NCI-H82 treated with DMSO at 0.1 percent for 48 hours (cell line): ENCODE measurements around the gene ALDH3B2.
"Not testable (repeated sequence)": the region's sequence is repeated elsewhere in the genome, so short reads cannot be mapped to it uniquely, and the experiment has no call there.

Experiments used
- DNase-seq: peaks from one replicate; lab custom pipeline; 2025; ENCODE audit not compliant: unreplicated experiment; lab: John Stamatoyannopoulos, UW

The ALDH3B2 gene

DNA sequence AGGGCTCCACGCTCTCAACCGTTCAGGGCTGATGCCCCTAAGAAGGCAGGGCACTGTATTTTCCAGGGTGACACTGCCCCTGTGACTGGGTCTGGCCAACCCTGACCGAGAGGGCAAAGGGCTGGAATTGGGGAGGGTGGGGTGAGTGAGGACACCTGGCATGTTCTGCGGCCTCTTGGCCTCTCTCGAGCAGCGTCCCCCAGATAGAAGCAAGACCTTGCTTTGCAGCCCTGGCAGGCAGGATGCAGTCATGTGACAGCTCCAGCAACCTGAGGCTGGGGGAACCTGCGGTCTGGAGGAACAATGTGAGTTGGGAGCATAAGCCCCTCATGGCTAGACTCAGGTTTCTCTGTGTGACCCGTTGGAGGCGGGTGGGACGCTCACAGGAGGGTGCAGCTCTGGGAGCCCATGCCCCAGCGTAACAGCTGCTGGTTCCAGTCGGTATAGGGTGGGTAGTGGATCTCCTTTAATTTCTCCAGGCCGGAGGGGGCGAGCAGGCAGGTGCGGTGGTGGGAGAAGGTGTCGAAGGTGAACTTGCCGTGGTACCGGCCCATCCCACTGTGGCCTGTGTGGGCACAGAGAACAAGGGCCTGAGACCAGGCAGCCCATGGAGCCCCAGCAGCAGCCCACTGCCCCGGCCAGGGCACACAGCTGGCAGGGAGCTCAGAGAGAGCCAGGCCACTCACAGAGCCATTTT is 11.4 kb downstream of the ALDH3B2 start:
- no peak for DNase-seq

DNA sequence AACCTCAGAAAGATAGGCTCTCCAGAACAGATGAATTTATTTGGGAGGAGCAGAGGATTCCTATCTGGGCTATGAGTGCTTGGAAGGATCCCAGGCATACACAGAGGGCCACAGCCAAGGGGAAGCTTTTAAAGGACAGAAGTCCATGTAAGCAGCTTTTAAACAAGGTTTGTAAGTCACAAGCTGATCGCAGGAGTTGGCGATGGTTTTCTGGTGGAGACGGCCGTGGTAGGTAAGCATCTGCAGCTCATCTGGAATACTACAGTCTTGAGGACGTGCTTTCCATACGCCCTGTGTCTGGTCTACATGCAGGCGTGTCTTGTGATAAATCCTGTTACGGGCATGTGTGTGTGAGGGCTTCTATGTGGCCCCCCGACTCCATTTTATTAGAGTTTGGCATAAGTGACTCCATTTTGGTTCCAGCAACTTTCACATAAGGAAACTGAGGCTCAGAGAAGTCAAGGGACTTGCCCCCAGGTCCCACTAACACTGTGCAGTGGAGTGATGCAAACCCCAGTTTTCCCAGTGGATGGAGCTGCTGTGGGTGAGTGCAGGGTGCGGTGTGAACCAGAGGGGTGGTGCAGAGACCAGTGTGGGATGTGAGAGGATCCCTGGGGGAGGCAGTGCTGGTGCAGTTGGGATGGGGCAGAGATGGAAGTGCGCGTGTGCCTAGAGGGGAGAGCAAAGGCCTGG is 12.1 kb downstream of the ALDH3B2 start:
- no peak for DNase-seq

DNA sequence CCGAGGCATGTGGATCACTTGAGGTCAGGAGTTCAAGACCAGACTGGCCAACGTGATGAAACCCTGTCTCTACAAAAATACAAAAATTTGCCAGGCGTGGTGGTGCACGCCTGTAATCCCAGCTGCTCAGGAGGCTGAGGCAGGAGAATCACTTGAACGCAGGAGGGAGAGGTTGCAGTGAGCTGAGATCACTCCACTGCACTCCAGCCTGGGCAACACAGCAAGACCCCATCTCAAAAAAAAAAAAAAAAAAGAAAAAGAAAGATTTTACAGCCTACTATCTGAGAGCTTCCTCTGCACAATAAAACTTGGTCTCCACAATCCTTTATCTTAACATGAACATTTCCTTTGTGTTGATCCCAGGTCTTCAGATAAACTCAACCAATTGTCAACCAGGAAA is 13.7 kb downstream of the ALDH3B2 start:
- not testable (repeated sequence) for DNase-seq

DNA sequence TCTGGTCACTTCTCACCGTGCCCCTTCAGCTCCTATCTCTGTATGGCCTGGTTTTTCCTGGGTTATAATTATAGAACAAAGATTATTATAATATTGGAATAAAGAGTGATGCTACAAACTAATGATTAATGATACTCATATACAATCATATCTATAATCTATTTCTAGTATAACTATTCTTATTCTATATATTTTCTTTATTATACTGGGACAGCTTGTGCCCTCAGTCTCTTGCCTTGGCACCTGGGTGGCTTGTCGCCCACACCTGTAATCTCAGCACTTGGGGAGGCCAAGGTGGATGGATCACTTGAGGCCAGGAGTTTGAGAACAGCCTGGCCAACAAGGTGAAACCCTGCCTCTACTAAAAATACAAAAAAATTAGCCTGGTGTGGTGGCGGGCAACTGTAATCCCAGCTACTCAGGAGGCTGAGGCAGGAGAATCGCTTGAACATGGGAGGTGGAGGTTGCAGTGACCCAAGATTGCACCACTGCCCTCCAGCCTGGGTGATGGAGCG is 14.7 kb downstream of the ALDH3B2 start:
- DNase-seq, result not testable (repeated sequence)

DNA sequence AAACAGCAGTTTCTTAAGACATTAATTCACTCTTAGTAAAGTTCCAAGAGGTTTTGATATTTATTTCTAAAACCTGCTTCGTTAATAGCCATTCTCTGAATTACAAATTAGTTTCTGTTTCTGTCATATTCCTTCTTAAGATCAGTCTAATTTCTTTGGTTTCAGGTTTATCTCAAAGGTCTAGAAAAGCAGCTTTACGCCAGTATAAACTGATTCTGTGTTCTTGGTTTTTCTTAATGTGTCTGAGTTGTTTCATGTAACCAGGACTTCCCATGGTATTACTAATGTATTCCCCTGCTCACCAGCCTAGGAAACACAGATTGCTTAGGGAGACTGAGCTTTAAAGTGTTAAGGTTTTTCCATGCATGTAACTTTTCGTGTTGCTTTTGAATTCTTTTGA is 17.1 kb downstream of the ALDH3B2 start:
- DNase-seq, result no peak

DNA sequence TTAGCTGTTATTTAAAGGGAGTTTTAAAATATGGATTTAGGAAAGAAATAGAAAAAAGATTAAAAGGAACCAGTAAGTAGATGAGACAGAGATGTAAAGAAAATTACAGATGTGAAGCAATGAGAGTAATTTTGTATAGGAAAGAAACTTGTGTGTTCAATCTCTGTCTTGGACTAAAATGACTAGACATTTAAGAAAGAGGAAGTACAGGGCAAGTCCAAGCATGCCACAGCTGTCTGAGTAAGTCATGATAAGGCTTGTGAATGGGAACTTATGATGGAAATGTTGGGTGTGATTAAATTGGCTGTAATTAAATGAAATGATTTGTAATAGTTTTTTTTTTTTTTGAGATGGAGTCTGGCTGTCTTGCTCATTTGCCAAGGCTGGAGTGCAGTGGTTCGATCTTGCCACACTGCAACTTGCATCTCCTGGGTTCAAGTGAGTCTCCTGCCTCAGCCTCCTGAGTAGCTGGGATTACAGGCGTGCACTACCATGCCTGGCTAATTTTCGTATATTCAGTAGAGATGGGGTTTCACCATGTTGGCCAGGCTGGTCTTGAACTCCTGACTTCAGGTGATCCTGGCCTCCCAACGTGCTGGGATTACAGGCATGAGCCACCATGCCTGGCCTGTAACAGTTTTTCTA is 18.0 kb downstream of the ALDH3B2 start:
- no peak for DNase-seq

DNA sequence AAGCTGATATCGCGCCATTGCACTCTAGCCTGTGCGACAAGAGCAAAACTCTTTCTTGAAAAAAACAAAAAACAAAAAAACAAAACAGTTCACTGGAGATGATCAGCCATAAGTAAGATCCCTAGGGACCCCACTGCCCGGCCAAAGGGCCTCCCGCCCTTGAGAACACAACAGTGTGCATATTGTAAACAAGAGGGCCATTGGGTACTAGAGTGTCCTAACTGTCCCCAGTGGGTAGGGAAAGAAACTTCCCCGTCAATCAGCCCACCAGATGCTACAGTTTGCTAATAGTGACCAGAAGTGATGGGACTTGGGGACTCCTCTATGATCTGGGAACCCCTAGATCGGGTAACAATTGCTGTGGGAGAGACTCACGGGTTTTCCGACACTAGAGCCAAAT is 20.2 kb downstream of the ALDH3B2 start:
- no peak for DNase-seq

DNA sequence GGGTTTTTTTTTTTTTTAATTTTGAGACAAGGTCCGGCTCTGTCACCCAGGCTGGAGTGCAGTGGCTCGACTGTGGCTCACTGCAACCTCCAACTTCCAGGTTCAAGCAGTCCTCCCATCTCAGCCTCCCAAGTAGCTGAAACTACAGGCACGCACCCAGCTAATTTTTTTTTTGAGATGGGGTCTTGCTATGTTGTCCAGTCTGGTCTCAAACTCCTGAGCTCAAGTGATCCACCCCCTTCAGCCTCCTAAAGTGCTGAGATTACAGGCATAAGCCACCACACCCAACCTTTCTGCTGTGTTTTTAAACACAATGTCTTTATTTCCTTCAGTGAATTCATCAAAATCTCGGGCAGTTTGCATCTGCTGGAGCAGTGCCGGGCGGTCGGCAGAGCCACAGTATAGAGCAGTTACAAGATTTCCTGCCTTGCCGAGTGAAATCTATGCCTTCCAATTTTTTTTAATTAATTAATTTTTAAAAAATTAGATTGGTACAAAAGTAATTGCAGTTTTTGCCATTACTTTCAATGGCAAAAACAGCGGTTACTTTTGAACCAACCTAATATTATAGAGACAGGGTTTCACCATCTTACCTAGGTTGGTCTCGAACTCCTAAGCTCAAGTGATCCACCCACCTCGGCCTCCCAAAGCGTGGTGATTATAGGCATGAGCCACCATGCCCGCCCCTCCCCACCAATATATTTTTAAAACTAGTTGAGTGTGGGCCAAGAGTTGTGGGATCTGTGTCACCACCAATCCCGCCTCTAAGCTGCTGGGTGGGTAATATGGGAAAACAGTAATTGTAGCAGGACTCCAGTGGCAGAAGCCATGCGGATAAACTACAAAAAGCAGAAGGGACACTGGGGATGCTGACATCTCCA is 21.2 kb downstream of the ALDH3B2 start:
- no peak for DNase-seq

DNA sequence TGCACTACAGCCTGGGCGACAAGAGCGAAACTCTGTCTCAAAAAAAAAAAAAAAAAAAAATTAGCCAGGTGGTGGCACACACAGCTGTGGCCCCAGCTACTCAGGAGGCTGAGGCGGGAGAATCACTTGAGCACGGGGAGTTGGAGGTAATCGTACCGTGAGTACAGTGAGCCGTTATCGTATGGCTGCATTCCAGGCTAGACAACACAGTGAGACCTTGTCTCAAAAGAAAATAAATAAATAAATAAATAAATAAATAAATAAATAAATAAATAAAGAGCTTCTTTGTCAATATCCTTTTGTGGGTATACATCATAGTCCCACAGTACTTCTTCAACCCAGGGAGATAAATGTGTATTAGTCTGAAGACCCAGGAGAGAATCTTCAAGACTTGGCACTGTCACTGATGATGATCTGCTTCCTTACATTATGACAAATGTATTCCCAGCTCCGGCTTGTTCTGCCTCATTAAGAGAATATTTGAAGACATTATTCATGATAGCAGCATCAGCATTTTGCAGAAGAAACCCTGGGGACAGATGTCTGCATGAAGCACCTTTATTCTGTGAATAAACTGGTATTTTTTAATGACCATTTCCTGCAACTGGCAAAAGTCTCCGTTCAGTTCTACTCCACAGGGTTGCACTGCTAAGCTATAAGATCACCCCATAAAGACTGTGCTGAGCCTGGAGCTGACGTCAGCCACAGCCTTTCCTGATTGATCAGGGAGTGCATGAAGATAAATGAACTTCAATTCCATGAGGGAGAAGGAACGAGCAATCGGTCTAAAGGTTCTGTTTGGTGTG is 22.2 kb downstream of the ALDH3B2 start:
- no peak for DNase-seq

DNA sequence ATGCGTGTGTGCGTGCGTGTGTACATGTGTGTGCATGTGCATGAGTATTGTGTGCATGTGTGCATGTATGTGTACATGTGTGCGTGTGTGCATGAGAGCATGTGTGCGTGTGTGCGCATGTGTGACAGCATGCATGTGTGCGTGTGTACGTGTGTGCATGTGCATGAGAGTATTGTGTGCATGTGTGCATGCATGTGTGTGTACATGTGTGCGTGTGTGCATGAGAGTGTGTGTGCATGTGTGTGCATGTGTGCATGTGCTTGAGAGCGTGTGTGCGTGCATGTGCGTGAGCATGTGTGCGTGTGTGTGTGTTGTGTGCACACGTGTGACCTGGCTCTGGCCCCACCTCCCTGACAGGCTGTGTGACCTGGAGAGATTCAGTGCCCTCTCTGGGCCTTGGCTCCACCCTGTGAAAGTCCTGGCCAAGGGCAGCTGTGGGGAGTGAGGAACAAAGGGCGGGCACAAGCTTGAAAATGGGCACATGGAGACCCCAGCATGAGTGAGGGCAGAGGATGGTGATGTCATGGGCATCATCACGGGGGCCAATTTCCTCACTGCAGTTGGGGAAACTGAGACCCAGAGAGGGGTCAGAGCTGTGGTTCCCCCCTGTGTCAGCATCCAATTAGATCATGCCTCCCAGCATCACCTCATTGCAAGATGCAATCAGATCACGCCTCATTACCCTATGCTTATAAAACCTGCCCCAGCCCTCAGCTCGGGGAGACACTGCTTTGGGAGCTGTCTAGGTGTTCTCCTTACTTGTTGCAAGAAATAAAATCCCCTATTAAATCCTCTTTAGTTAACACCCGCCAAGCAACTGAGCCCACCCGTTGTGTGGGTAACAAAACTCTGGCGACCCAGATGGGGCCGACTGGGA is 24.6 kb downstream of the ALDH3B2 start:
- DNase-seq, result no peak

DNA sequence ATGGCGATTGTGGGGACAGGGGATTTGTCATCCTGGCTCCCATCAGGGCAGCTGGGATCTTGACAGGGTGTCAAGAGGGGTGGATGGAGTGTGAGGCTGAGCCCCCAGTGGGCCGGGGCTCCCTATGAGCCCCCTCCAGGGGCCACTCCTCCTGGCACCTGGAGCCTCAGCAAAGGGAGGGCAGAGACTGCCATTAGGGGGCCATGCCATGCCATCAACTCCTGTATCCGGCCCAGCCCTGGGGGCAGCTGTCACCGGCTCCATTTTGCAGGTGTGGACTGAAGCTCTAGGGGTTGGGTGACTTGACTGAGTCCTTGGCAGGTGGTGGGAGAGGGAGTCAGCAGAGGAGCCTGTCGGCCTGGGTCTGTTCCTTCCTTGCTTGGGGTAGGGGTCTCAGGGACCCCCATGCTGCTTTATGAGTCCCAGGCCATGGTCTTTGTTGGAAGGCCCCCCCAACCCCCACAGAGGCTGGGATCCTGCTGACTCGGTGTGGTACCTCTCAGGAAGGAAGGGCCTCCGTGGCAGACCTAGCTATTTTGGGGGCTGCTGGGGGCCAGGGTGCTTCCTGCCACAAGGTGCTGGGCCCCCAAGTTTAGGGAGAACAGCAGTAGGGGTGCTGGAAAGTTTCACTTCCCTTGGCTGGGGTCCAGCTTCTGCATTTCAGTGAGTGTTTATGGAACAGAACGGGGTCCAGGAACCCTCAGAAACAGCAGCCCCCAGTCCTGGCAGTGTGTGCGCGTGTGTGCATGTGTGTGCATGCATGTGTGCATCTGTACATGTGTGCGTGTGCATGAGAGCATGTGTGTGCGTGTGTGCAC is 25.4 kb downstream of the ALDH3B2 start:
- no peak for DNase-seq

DNA sequence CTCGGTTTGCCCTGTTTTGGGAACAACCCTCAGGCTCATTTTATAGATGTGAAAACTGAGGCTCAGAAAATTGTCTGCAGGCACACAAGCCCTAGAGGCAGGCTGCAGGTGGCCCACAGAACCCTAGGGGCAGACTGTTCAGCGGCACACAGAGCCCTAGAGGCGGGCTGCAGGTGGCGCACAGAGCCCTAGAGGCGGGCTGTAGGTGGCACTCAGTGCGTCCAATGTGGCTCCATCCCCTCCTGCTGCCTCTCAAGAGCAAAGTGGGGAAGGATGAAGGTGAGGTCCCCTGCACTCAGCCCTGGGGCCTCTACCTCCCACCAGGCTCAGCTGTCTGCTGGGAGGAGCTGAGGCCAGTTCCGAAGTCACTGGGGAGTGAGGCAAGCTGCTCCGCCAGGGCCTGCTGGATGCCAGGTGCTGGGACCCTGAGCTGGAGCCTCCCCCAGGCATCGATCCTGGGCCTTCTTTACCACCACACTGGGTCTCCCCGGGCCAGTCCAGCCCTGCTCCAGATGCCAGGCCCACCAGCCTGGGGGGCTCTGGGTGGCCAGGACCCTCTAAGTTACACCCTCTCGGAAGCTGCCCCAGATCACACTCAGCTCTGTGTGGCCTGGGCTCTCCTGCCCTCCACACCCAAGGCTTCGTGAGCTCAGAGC is 26.2 kb downstream of the ALDH3B2 start:
- no peak for DNase-seq

DNA sequence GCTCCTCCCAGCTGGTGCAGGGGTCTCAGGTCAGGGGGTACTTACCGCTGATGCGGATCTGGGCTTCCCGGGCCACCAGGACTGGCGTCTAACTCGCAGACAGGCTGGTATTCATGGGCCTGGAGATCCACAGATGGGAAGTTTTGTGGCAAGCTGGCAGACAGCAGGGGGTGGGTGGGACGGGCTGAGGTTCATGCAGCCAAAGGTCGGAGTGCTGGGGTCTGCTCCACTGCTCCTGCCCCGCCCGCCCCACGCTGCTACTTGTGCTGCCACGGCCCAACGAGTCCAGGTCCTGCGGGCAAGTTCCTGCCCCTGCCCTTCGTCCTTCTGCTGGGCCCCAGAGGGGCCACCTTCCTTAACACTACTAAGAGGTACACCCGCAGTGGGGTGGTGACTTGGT is 27.0 kb downstream of the ALDH3B2 start:
- no peak for DNase-seq

DNA sequence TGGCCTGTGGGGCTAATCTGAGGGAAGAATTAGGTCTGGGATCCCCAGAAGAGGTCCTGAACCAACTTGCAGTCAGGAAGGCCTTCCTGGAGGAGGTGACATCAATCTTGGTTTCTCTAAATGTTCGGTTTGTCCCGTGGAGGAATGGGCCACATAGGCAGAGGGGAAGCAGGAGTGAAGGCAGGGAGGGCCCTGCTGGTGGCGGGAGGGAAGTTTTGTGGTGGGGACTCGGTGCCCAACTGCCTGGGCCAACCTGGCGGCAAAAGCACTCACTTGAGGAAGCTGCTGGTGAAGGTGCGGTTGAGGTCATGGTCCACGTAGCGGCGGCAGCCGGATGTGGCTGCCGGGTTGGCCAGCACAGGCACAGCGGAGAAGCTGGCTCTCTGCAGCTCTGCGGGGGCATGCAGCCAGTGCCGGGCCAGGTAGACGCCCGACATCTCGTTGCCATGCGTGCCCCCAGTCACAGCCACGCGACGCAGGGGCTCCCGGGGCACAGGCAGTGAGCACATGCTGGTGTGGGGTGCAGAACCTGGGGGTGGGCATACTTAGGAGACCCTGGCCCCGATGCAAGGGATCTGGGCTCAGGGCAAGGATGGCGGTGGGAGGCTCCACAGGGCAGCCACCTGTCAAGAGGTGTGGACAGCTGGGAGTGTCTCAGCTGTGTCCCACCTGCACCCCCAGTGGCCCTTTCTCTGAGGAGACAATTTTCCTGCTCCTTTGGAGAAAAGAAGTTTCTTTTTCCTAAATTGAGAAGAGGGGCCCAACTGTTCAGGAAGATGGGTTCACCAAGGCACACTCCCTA is 27.7 kb downstream of the ALDH3B2 start:
- no peak for DNase-seq

DNA sequence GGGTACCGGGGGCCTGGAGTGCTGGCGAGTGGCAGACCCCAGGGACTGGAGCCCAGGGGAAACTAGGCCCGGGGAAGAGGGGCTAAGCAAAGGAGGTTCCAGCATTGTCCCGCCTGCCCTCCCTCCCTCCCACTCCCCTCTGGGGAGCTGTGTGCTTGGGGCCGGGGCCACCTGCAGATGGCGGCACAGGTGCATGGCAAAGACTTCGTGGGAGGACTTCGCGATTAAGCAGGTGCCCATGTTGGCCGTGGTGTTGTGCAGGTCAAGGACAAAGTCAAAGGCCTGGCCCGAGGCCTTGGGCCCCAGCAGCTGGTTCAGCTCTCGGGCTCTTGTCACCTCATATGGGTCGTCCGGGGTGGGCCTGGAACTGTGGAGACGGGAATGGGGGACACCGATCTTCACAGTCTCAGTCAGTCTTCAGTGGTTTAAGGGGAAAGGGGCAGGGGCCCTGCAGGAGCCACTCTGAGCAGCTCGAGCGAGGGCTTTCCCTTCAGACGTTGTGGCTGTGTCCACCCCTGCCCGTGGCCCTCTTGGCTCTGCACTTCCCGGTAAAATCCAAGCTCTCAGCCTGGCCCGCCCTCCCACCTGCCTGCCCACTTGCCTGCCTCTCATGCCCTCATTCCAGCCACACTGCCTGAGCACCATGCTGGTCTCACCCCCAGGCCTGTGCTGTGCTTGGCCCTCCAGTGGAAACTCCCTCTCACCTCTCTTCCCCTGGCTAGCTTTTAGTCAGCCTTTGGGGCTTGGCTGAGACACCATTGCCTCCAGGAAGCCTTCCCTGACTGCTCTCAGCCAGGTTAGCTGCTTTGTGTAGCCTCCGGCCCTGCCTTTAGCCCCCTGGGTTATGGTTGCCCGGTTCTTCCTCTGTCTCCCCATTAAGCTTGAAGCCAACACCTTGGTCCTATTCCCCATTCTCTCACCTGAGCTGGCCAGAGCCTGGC is 28.6 kb downstream of the ALDH3B2 start:
- DNase-seq, result no peak
